ENCODE measurements around the gene TSPAN18. TPM values are rescaled to one million over a fixed set of nuclear protein-coding genes. Genes with fewer than 3 reads are reported as not detected.

The TSPAN18 gene
- total RNA-seq, 1 donor from 2014 or later: 5.2 TPM

DNA sequence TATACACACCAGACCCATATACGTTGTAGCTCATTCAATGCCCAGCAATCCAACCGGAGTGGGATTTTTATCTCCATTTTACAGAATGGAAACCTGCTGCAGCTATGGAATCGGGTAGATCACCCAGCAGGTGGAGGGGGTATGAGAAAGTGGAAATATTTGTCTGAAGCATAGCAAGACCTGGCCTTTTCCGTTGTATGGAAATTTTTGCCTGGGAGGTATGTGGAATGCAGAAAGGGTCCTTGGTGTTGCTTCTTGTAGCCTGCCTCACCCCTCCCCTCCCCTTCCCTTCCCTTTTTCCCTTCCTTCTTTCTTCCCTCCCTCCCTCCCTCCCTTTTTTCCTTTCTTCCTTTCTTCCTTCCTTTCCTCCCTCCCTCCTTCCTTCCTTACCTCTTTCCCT lies 15.2 kb downstream of the TSPAN18 start:
- no peak overlapping the region for H3K4me3 ChIP-seq (ENCODE audit: low read depth, low read length)
- no peaks in the 10 kb centered on the region for H3K36me3 ChIP-seq (ENCODE audit: control insufficient read depth, insufficient read depth, low read length)
- no peak for TF ChIP-seq CTCF (IDR thresholded peaks at IDR 0.05; ENCODE audit: insufficient read depth, low read length, poor library complexity, severe bottlenecking)
- no peak for DNase-seq (ENCODE audit: low read depth)
- peaks cover 8% of the 10 kb centered on the region for H3K27me3 ChIP-seq (ENCODE audit: control insufficient read depth, insufficient read depth, low read length)

- no peaks in the 10 kb centered on the region for H3K36me3 ChIP-seq (ENCODE audit: control insufficient read depth, insufficient read depth, low read length)
- no peak for TF ChIP-seq CTCF (IDR thresholded peaks at IDR 0.05; ENCODE audit: insufficient read depth, low read length, poor library complexity, severe bottlenecking)
- H3K27me3 ChIP-seq (ENCODE audit: control insufficient read depth, insufficient read depth, low read length): peaks cover 6% of the 10 kb centered on the region
- DNase-seq (ENCODE audit: low read depth): no peak
- H3K4me3 ChIP-seq (ENCODE audit: low read depth, low read length): no peak overlapping the region
These were observed 15.9 kb downstream of the TSPAN18 start for GRCh38 chr11:44742508-44743246.

GRCh38 chr11:44743326-44743725 lies 16.6 kb downstream of the TSPAN18 start:
- no peaks in the 10 kb centered on the region for H3K36me3 ChIP-seq (ENCODE audit: control insufficient read depth, insufficient read depth, low read length)
- TF ChIP-seq CTCF (IDR thresholded peaks at IDR 0.05; ENCODE audit: insufficient read depth, low read length, poor library complexity, severe bottlenecking): no peak
- H3K4me3 ChIP-seq (ENCODE audit: low read depth, low read length): no peak overlapping the region
- peaks cover 6% of the 10 kb centered on the region for H3K27me3 ChIP-seq (ENCODE audit: control insufficient read depth, insufficient read depth, low read length)
- no peak for DNase-seq (ENCODE audit: low read depth)

DNA sequence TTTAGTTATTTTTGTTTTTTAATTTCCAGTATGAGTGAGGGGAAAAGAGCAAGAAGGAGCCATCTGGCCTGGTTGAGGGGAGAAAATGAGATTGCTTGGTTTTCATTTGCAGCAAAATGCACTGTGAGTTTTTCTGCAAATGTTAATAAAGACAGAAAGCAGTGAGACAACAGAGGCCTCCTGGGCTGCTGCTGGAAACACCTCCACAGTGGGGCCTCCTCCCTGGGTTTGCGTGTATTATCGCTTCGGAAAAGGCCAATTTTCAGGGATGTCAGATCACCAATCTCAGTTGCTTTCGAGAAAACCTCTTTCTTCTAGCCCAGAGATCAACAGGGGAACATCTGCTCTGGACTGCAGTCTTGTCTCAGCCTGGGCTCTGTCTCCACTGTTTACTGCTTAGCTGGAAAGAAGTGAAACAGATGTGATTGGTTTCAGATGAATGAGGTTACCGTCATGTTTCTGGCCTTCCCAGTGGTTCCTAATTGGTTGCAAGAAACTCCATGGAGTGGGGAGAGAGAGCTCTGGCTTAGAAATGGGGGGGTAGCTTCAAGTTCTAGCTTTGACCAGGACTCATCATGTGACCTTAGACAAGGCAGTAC lies 17.3 kb downstream of the TSPAN18 start:
- Histone ChIP-seq H3K36me3 (ENCODE audit: control insufficient read depth, insufficient read depth, low read length) (no peaks in the 10 kb centered on the region), H3K27me3 (ENCODE audit: control insufficient read depth, insufficient read depth, low read length) (peaks cover 8% of the 10 kb centered on the region), H3K4me3 (ENCODE audit: low read depth, low read length) (no peak overlapping the region)
- no peak for TF ChIP-seq CTCF (IDR thresholded peaks at IDR 0.05; ENCODE audit: insufficient read depth, low read length, poor library complexity, severe bottlenecking)
- DNase-seq (ENCODE audit: low read depth): no peak

DNA sequence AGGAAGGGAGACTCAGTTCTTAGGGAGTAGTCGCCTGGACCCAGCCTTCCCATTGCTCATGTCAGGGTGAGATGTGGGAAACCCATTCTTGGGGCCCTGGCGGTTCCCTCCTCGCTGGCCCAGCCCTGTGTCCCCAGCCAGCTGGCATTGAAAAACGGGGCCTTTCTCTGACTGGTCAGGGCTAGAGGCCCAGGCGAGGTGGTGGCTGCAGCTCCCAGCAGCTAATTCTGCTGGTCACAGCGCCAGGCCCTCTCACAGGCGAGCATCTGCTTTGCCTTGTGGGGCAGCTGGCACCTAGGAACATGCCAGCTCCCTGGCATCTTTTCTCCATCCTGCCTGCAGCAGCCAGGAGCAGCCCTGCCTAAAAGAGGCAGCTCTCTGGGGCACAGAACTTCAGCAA lies 20.1 kb downstream of the TSPAN18 start:
- Histone ChIP-seq H3K27me3 (ENCODE audit: control insufficient read depth, insufficient read depth, low read length) (peaks cover 2% of the 10 kb centered on the region), H3K4me3 (ENCODE audit: low read depth, low read length) (no peak overlapping the region), H3K36me3 (ENCODE audit: control insufficient read depth, insufficient read depth, low read length) (no peaks in the 10 kb centered on the region)
- TF ChIP-seq CTCF (IDR thresholded peaks at IDR 0.05; ENCODE audit: insufficient read depth, low read length, poor library complexity, severe bottlenecking): no peak
- DNase-seq (ENCODE audit: low read depth): no peak

Measured in kidney epithelial cell (primary cell).